M059J (cell line): ENCODE measurements around the gene NHERF1. TPM values are rescaled to one million over a fixed set of nuclear protein-coding genes. Genes with fewer than 3 reads are reported as not detected.

ENCODE experiments used
- DNase-seq: peaks from one replicate; pipeline ENCODE4 v3.0.0-alpha.2; 2012; ENCODE audit warnings: low read depth
- total RNA-seq: library from RNA; depleted of rRNA; stranded (reverse); fragments of >200 nt; shearing (Covaris generic); gene quantifications from 2 replicates; pipeline ENCODE4 v1.2.3, GENCODE V29; 2014

The NHERF1 gene
- total RNA-seq, 1 experiment from 2014 or later = 80.7 TPM

GRCh38 chr17:74768069-74768762, 19.8 kb downstream of the NHERF1 start:
- DNase-seq = peak; percentile 92

GRCh38 chr17:74768763-74769114, 20.3 kb downstream of the NHERF1 start:
- DNase-seq = no peak

GRCh38 chr17:74769266-74769855, 20.9 kb downstream of the NHERF1 start:
- DNase-seq = no peak

GRCh38 chr17:74769856-74770497, 21.5 kb downstream of the NHERF1 start:
- DNase-seq = no peak

GRCh38 chr17:74770498-74771318, 22.3 kb downstream of the NHERF1 start:
- DNase-seq = peak; percentile 60

- no peak for DNase-seq
Observed at GRCh38 chr17:74771319-74771914, 23.0 kb downstream of the NHERF1 start.

GRCh38 chr17:74772053-74772452, 23.6 kb downstream of the NHERF1 start:
- no peak for DNase-seq

GRCh38 chr17:74773414-74773813, 25.0 kb downstream of the NHERF1 start:
- DNase-seq = no peak

- peak; percentile 57 for DNase-seq
Observed at GRCh38 chr17:74773871-74774286, 25.5 kb downstream of the NHERF1 start.

- DNase-seq = no peak
Observed at GRCh38 chr17:74775409-74776043, 27.1 kb downstream of the NHERF1 start.

GRCh38 chr17:74776044-74776962, 27.9 kb downstream of the NHERF1 start, which contains the start of gene NAT9:
Gene NAT9, minus strand, starts transcription at chr17:74776345. Its CDS starts 647 bp downstream, at chr17:74775698.
- peak; percentile 92 for DNase-seq

GRCh38 chr17:74776990-74777389, 28.6 kb downstream of the NHERF1 start:
- DNase-seq = no peak

GRCh38 chr17:74777901-74778515, 29.6 kb downstream of the NHERF1 start:
- DNase-seq = no peak

GRCh38 chr17:74778960-74779359, 30.5 kb downstream of the NHERF1 start:
- no peak for DNase-seq

GRCh38 chr17:74779501-74779900, 31.1 kb downstream of the NHERF1 start:
- no peak for DNase-seq

- no peak for DNase-seq
Observed at GRCh38 chr17:74779948-74780400, 31.5 kb downstream of the NHERF1 start.

- peak; percentile 49 for DNase-seq
Observed at GRCh38 chr17:74780443-74781238, 32.2 kb downstream of the NHERF1 start.

- DNase-seq = no peak
Observed at GRCh38 chr17:74782571-74782970, 34.1 kb downstream of the NHERF1 start.
